CD14-positive monocyte (primary cell): ENCODE data around the gene GFRAL. TPM values are rescaled to one million over a fixed set of nuclear protein-coding genes. Genes with fewer than 3 reads are reported as not detected.

Experiments used
- DNase-seq, 3 donors: peaks; one replicate each; pipeline ENCODE4 v3.0.0-alpha.2; 2011 to 2022
- H2AFZ ChIP-seq: 2 replicates; pipeline ENCODE4 v1.6.0; 2012; ENCODE audit warnings: mild to moderate bottlenecking, low read depth, low read length, inconsistent platforms; ENCODE audit not compliant: insufficient read depth, poor library complexity, severe bottlenecking
- H3K27ac ChIP-seq, 2 donors: 1 replicate in 1 of 2; 2 replicates in 1 of 2; pipeline ENCODE4 v1.5.1; 2012 to 2013; ENCODE audit warnings: low read length in 2 of 2, control low read depth in 1 of 2, inconsistent platforms in 1 of 2, low read depth in 1 of 2, mild to moderate bottlenecking in 1 of 2
- H3K27me3 ChIP-seq, 2 donors: one replicate each; pipeline versions ENCODE4 v1.6.0 to v1.6.1; 2011 to 2013; ENCODE audit warnings: low read length in 2 of 2; ENCODE audit not compliant: control insufficient read depth in 2 of 2, insufficient read depth in 2 of 2
- H3K36me3 ChIP-seq, 2 donors: replicated peaks in 1 of 2; 1 replicate in 1 of 2; 2 replicates in 1 of 2; pipeline versions ENCODE4 v1.5.1 to v1.6.1; 2012 to 2013; ENCODE audit warnings: low read length in 2 of 2, control low read depth in 1 of 2, inconsistent platforms in 1 of 2, mild to moderate bottlenecking in 1 of 2; ENCODE audit not compliant: insufficient read depth in 2 of 2, control insufficient read depth in 1 of 2
- H3K4me1 ChIP-seq, 2 donors: 1 replicate in 1 of 2; 2 replicates in 1 of 2; pipeline versions ENCODE4 v1.5.1 to v1.6.1; 2012 to 2013; ENCODE audit warnings: low read length in 2 of 2, control low read depth in 1 of 2, inconsistent platforms in 1 of 2, mild to moderate bottlenecking in 1 of 2, moderate library complexity in 1 of 2; ENCODE audit not compliant: insufficient read depth in 2 of 2, control insufficient read depth in 1 of 2
- H3K4me2 ChIP-seq: replicated peaks from 2 replicates; pipeline ENCODE3; 2012; ENCODE audit warnings: low read length, moderate library complexity, mild to moderate bottlenecking; ENCODE audit not compliant: poor library complexity, severe bottlenecking; ENCODE audit errors: extremely low read depth
- H3K4me3 ChIP-seq, 3 experiments: fragments of 200-600 bp in 1 of 3; sonication (generic) in 1 of 3; replicated peaks in 1 of 3; 1 replicate in 2 of 3; 2 replicates in 1 of 3; pipeline ENCODE4 v1.5.1; 2011 to 2013; ENCODE audit warnings: low read length in 3 of 3, mild to moderate bottlenecking in 3 of 3, control low read depth in 2 of 3, low read depth in 2 of 3, inconsistent platforms in 1 of 3, moderate library complexity in 1 of 3
- H3K79me2 ChIP-seq: 2 replicates; pipeline ENCODE4 v1.6.0; 2012; ENCODE audit warnings: mild to moderate bottlenecking, control low read depth, inconsistent platforms, low read length, moderate library complexity; ENCODE audit not compliant: insufficient read depth
- H3K9ac ChIP-seq: 2 replicates; pipeline ENCODE4 v1.6.0; 2017; ENCODE audit warnings: low read length, mild to moderate bottlenecking; ENCODE audit not compliant: insufficient read depth, poor library complexity, severe bottlenecking
- H3K9me3 ChIP-seq, 2 donors: replicated peaks in 1 of 2; 1 replicate in 1 of 2; 2 replicates in 1 of 2; pipeline versions ENCODE4 v1.5.1 to v1.6.1; 2012 to 2013; ENCODE audit warnings: low read length in 2 of 2, control low read depth in 1 of 2; ENCODE audit not compliant: control insufficient read depth in 1 of 2, insufficient read depth in 1 of 2
- H4K20me1 ChIP-seq: 2 replicates; pipeline ENCODE4 v1.6.0; 2012; ENCODE audit warnings: mild to moderate bottlenecking, low read length, control low read depth, moderate library complexity; ENCODE audit not compliant: insufficient read depth
- H3K27ac Mint-ChIP-seq, 7 donors: one replicate each; pipeline ENCODE4 v1.8.0; 2020; ENCODE audit warnings: mild to moderate bottlenecking in 7 of 7, mixed read lengths in 7 of 7, moderate library complexity in 6 of 7, inconsistent platforms in 2 of 7
- H3K27me3 Mint-ChIP-seq, 3 donors: one replicate each; pipeline ENCODE4 v1.8.0; 2021 to 2022; ENCODE audit warnings: low read depth in 3 of 3, mild to moderate bottlenecking in 3 of 3, mixed read lengths in 3 of 3, moderate library complexity in 3 of 3, inconsistent platforms in 1 of 3
- H3K36me3 Mint-ChIP-seq, 2 donors: one replicate each; pipeline ENCODE4 v1.8.0; 2020; ENCODE audit warnings: mixed read lengths in 2 of 2, inconsistent platforms in 1 of 2, mild to moderate bottlenecking in 1 of 2
- H3K4me1 Mint-ChIP-seq: one replicate; pipeline ENCODE4 v1.8.0; 2020; ENCODE audit warnings: mild to moderate bottlenecking, mixed read lengths
- H3K4me3 Mint-ChIP-seq, 2 donors: one replicate each; pipeline ENCODE4 v1.8.0; 2020; ENCODE audit warnings: mild to moderate bottlenecking in 2 of 2, mixed read lengths in 2 of 2, moderate library complexity in 1 of 2
- H3K9me3 Mint-ChIP-seq, 7 donors: one replicate each; pipeline ENCODE4 v1.8.0; 2020 to 2022; ENCODE audit warnings: mixed read lengths in 7 of 7, mild to moderate bottlenecking in 6 of 7, moderate library complexity in 6 of 7, inconsistent platforms in 2 of 7
- WGBS: methylation state at CpG from one replicate; pipeline ENCODE4 v1.1.5; 2013; ENCODE audit warnings: missing lambda C conversion rate; ENCODE audit not compliant: insufficient coverage; 5-methylcytosine and 5-hydroxymethylcytosine counted together
- intact Hi-C, 2 donors: fragments of 100-400 bp; cut with micrococcal nuclease; formaldehyde crosslinking; loops; one replicate each; pipeline versions ENCODE4 v1.15.0 to v1.15.1; 2023
- polyA plus RNA-seq, 3 donors: library from polyadenylated mRNA; depleted of rRNA in 1 of 3; unstranded in 2 of 3; stranded (reverse) in 1 of 3; fragments of 300-500 nt in 2 of 3; fragments of >200 nt in 1 of 3; fragmentation: Illumina TruSeq in 2 of 3; gene quantifications; 1 replicate in 2 of 3; 2 replicates in 1 of 3; pipeline ENCODE4 v1.2.3, GENCODE V29; 2012 to 2021
- TF ChIP-seq, protein P1 (sequence below): fragments of 200-600 bp; IDR thresholded peaks from one replicate; pipeline ENCODE4 v1.8.0; 2022; ENCODE audit warnings: antibody characterized with exemption, mild to moderate bottlenecking

GFRAL gene
- polyA plus RNA-seq, 3 donors = not detected

DNA sequence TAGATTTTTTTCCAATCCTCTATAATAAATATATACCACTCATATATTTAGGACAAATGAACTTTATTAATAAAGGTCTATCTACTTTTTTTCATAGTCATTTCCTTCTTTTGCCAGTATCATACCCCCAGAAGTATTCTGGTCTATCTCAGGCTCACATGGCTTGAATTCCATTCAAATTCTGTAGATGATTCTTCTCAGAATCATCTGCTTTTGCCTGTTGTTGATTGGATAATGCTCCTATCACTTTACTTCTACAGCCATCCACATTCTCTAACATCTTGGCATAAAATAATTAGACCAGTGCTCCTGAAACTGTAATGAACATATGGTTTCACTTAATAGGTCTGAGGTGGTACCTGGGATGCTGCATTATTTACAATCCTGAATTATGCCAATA is 121.2 kb downstream of the GFRAL start:
- Histone ChIP-seq H3K36me3 (no peaks in the 10 kb centered on the region), H3K27me3 (no peaks in the 10 kb centered on the region), H2AFZ (no peak overlapping the region), H3K9me3 (no peaks in the 10 kb centered on the region), H3K79me2 (no peaks in the 10 kb centered on the region), H3K4me2 (no peak overlapping the region), H3K27ac (no peak overlapping the region), H3K9ac (no peak overlapping the region), H3K4me1 (no peaks in the 10 kb centered on the region), H3K4me3 (no peak overlapping the region), H4K20me1 (no peaks in the 10 kb centered on the region)
- Mint-ChIP-seq H3K36me3 (no peaks in the 10 kb centered on the region), H3K4me1 (no peaks in the 10 kb centered on the region), H3K4me3 (no peak overlapping the region), H3K27ac (no peak overlapping the region), H3K9me3 (peaks cover 0 to 3% (median 0%) of the 10 kb centered on the region in 7 donors), H3K27me3 (no peaks in the 10 kb centered on the region)
- intact Hi-C loops = no loop called here
- no peak for DNase-seq
- TF ChIP-seq, protein P1, sequence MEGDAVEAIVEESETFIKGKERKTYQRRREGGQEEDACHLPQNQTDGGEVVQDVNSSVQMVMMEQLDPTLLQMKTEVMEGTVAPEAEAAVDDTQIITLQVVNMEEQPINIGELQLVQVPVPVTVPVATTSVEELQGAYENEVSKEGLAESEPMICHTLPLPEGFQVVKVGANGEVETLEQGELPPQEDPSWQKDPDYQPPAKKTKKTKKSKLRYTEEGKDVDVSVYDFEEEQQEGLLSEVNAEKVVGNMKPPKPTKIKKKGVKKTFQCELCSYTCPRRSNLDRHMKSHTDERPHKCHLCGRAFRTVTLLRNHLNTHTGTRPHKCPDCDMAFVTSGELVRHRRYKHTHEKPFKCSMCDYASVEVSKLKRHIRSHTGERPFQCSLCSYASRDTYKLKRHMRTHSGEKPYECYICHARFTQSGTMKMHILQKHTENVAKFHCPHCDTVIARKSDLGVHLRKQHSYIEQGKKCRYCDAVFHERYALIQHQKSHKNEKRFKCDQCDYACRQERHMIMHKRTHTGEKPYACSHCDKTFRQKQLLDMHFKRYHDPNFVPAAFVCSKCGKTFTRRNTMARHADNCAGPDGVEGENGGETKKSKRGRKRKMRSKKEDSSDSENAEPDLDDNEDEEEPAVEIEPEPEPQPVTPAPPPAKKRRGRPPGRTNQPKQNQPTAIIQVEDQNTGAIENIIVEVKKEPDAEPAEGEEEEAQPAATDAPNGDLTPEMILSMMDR = no peak

DNA sequence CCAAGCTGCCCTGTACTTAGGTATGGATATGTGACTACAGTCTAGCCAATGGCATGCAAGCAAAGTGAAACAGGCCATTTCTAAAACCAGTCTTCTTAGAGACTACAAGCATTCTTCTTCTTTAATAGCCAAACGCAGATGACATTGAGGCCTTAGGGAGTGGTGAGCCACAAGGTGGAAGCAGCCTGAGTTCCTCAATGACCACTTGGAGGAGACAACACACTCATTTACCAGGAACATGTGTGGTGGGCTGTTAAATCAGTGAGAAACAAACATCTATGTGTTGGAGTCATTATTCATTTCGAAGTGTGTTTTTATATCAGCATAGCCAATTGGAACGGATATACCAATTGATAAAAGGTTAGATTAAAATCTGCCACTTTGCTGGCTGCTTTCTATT is 122.0 kb downstream of the GFRAL start:
- Histone ChIP-seq H3K9me3 (no peaks in the 10 kb centered on the region), H3K36me3 (no peaks in the 10 kb centered on the region), H4K20me1 (no peaks in the 10 kb centered on the region), H3K79me2 (no peaks in the 10 kb centered on the region), H3K9ac (no peak overlapping the region), H3K4me3 (no peak overlapping the region), H3K4me1 (no peaks in the 10 kb centered on the region), H3K27me3 (no peaks in the 10 kb centered on the region), H3K27ac (no peak overlapping the region), H3K4me2 (no peak overlapping the region), H2AFZ (no peak overlapping the region)
- H3K36me3 Mint-ChIP-seq = no peaks in the 10 kb centered on the region
- H3K4me1 Mint-ChIP-seq = no peaks in the 10 kb centered on the region
- intact Hi-C loops = no loop called here
- no peak overlapping the region for H3K27ac Mint-ChIP-seq
- no peak overlapping the region for H3K4me3 Mint-ChIP-seq
- peaks cover 0 to 3% (median 0%) of the 10 kb centered on the region in 7 donors for H3K9me3 Mint-ChIP-seq
- TF ChIP-seq, protein P1 = no peak
- no peak for DNase-seq
- no CpG with 5 or more reads among the region's 3 CpGs for WGBS
- no peaks in the 10 kb centered on the region for H3K27me3 Mint-ChIP-seq
